ENCODE data around the gene WWTR1.

DNA sequence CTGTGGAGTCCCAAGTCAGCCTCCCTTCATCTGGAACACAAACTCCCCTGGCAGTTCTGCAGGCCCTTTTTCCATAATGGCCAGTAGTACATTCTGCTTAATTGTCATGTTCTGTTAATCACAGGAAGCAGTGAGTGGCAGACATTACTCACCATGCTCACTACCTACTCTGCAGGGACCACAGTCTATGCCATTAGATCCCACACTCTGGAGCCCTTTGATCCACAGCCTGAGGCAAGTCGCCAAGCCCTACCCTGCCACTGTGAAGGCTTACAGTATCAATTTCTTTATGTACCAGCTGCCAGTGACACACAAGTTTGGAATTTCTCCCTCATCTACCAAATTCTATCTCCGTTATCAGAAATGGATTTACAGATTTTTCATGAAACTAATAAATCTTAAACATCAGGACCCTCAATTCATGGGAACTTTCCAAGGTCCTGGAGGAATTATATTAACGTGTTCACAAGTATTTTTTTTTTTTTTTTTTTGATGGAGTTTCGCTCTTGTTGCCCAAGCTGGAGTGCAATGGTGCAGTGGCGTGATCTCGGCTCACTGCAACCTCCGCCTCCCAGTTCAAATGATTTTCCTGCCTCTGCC, 20.6 kb upstream of the WWTR1 start:
- TF ChIP-seq POLR2A (IDR thresholded peaks at IDR 0.05; ENCODE audit: low read depth, low read length) (no peak), NFE2L2 (IDR thresholded peaks at IDR 0.05; ENCODE audit: low read depth, low read length) (no peak), BHLHE40 (IDR thresholded peaks at IDR 0.05; ENCODE audit: low read depth, low read length) (no peak), CEBPB (IDR thresholded peaks at IDR 0.05; ENCODE audit: low read depth, low read length) (no peak), RFX5 (IDR thresholded peaks at IDR 0.05; ENCODE audit: low read depth, low read length) (no peak), SMC3 (IDR thresholded peaks at IDR 0.05; ENCODE audit: low read depth, low read length) (no peak), FOS (IDR thresholded peaks at IDR 0.05; ENCODE audit: low read depth, low read length) (no peak), ELK1 (IDR thresholded peaks at IDR 0.05; ENCODE audit: borderline replicate concordance, low read depth, low read length) (no peak), CHD1 (IDR thresholded peaks at IDR 0.05; ENCODE audit: low read depth, low read length) (no peak), MAFK (IDR thresholded peaks at IDR 0.05; ENCODE audit: low read depth, low read length) (no peak), RAD21 (IDR thresholded peaks at IDR 0.05; ENCODE audit: low read length) (no peak)
- TF ChIP-seq, protein P1, sequence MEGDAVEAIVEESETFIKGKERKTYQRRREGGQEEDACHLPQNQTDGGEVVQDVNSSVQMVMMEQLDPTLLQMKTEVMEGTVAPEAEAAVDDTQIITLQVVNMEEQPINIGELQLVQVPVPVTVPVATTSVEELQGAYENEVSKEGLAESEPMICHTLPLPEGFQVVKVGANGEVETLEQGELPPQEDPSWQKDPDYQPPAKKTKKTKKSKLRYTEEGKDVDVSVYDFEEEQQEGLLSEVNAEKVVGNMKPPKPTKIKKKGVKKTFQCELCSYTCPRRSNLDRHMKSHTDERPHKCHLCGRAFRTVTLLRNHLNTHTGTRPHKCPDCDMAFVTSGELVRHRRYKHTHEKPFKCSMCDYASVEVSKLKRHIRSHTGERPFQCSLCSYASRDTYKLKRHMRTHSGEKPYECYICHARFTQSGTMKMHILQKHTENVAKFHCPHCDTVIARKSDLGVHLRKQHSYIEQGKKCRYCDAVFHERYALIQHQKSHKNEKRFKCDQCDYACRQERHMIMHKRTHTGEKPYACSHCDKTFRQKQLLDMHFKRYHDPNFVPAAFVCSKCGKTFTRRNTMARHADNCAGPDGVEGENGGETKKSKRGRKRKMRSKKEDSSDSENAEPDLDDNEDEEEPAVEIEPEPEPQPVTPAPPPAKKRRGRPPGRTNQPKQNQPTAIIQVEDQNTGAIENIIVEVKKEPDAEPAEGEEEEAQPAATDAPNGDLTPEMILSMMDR (conservative IDR thresholded peaks at IDR 0.05; ENCODE audit: low read depth, low read length), result no peak

Data from IMR-90 (cell line).